GM15510 (cell line): ENCODE measurements around the gene DNAL4.
A peak's percentile ranks its signal among the peaks of the same experiment; 100 is the strongest.

Experiments used
- POLR2A ChIP-seq: IDR thresholded peaks from 3 replicates; pipeline ENCODE4 v1.6.1; 2011; ENCODE audit warnings: borderline replicate concordance; ENCODE audit not compliant: insufficient read length; ENCODE audit errors: extremely low read depth

Gene DNAL4

GRCh38 chr22:38736257-38736570 lies 57.7 kb downstream of the DNAL4 start:
- TF ChIP-seq POLR2A, result peak; percentile 6

- peak; percentile 13 for TF ChIP-seq POLR2A
These were observed 58.3 kb downstream of the DNAL4 start for GRCh38 chr22:38735465-38736256.

GRCh38 chr22:38735126-38735464 lies 58.8 kb downstream of the DNAL4 start:
- no peak for TF ChIP-seq POLR2A

GRCh38 chr22:38734421-38735100 lies 59.4 kb downstream of the DNAL4 start:
- TF ChIP-seq POLR2A, result no peak

- TF ChIP-seq POLR2A, result no peak
These were observed 60.1 kb downstream of the DNAL4 start for GRCh38 chr22:38733724-38734381.

GRCh38 chr22:38733329-38733723 lies 60.6 kb downstream of the DNAL4 start:
- no peak for TF ChIP-seq POLR2A

- TF ChIP-seq POLR2A, result no peak
These were observed 61.6 kb downstream of the DNAL4 start for GRCh38 chr22:38732251-38732815.

GRCh38 chr22:38731703-38732161 lies 62.2 kb downstream of the DNAL4 start:
- TF ChIP-seq POLR2A, result no peak

GRCh38 chr22:38730411-38730871 lies 63.5 kb downstream of the DNAL4 start:
- peak; percentile 10 for TF ChIP-seq POLR2A

GRCh38 chr22:38729946-38730345 lies 64.0 kb downstream of the DNAL4 start:
- no peak for TF ChIP-seq POLR2A

- TF ChIP-seq POLR2A, result no peak
These were observed 64.8 kb downstream of the DNAL4 start for GRCh38 chr22:38728871-38729796.
